Cerebellar cortex (tissue), 1 donor: ENCODE measurements around the gene GAB1.
A peak's percentile ranks its signal among the peaks of the same experiment; 100 is the strongest.

Source experiments
- DNase-seq: peaks from one replicate; pipeline ENCODE4 v3.0.0-alpha.2; 2015; ENCODE audit warnings: low spot score

Gene GAB1

GRCh38 chr4:143389579-143390195 lies 53.0 kb downstream of the GAB1 start:
- DNase-seq, result no peak

GRCh38 chr4:143390764-143391163 lies 54.1 kb downstream of the GAB1 start:
- no peak for DNase-seq

GRCh38 chr4:143391261-143391660 lies 54.6 kb downstream of the GAB1 start:
- no peak for DNase-seq

GRCh38 chr4:143391895-143392294 lies 55.2 kb downstream of the GAB1 start:
- DNase-seq, result no peak

GRCh38 chr4:143393195-143393594 lies 56.5 kb downstream of the GAB1 start:
- DNase-seq, result no peak

- DNase-seq, result no peak
Measured at GRCh38 chr4:143394739-143395453, 58.2 kb downstream of the GAB1 start.

- DNase-seq, result no peak
Measured at GRCh38 chr4:143396695-143397094, 60.0 kb downstream of the GAB1 start.

GRCh38 chr4:143397335-143397734 lies 60.7 kb downstream of the GAB1 start:
- DNase-seq, result no peak

- no peak for DNase-seq
Measured at GRCh38 chr4:143397887-143398286, 61.2 kb downstream of the GAB1 start.

- peak; percentile 41 for DNase-seq
Measured at GRCh38 chr4:143399113-143399949, 62.7 kb downstream of the GAB1 start.

GRCh38 chr4:143400082-143400481 lies 63.4 kb downstream of the GAB1 start:
- DNase-seq, result no peak

- peak; percentile 40 for DNase-seq
Measured at GRCh38 chr4:143402776-143403552, 66.3 kb downstream of the GAB1 start.

- DNase-seq, result no peak
Measured at GRCh38 chr4:143403553-143403820, 66.8 kb downstream of the GAB1 start.

- DNase-seq, result no peak
Measured at GRCh38 chr4:143404555-143404954, 67.9 kb downstream of the GAB1 start.

- no peak for DNase-seq
Measured at GRCh38 chr4:143405075-143405730, 68.5 kb downstream of the GAB1 start.

- DNase-seq, result peak; percentile 4
Measured at GRCh38 chr4:143406523-143406922, 69.8 kb downstream of the GAB1 start.

GRCh38 chr4:143407474-143407873 lies 70.8 kb downstream of the GAB1 start:
- DNase-seq, result peak; percentile 29

- no peak for DNase-seq
Measured at GRCh38 chr4:143407888-143408287, 71.2 kb downstream of the GAB1 start.

- DNase-seq, result no peak
Measured at GRCh38 chr4:143410015-143410414, 73.3 kb downstream of the GAB1 start.

GRCh38 chr4:143411527-143412419 lies 75.1 kb downstream of the GAB1 start:
- DNase-seq, result peak; percentile 6

- no peak for DNase-seq
Measured at GRCh38 chr4:143412420-143412758, 75.7 kb downstream of the GAB1 start.
